22Rv1 (cell line): ENCODE data around the gene ZC3H12C.

Experiments
- CTCF ChIP-seq: fragments of 450-650 bp; IDR thresholded peaks from 2 replicates; pipeline ENCODE4 v1.5.1; 2017; ENCODE audit warnings: mild to moderate bottlenecking
- ZFX ChIP-seq: fragments of 450-650 bp; IDR thresholded peaks from 2 replicates; pipeline ENCODE4 v1.6.1; 2017; ENCODE audit warnings: antibody characterized with exemption, borderline replicate concordance

GRCh38 chr11:110092515-110093406, at the start of gene ZC3H12C:
- TF ChIP-seq CTCF (peak; percentile 68), ZFX (no peak)
